Measurements from ENCODE around the gene DCLK1. TPM values are rescaled to one million over a fixed set of nuclear protein-coding genes. Genes with fewer than 3 reads are reported as not detected.
A peak's percentile ranks its signal among the peaks of the same experiment; 100 is the strongest.

DCLK1 gene
- total and polyA plus RNA-seq, 4 donors: 2.6 to 47.4 (median 13.9) TPM

GRCh38 chr13:35808846-35809245 lies 322.3 kb downstream of the DCLK1 start:
- Histone ChIP-seq H3K27ac (ENCODE audit: low read depth in 1 of 2, low read length in 2 of 2) (no peak overlapping the region), H3K36me3 (ENCODE audit: control insufficient read depth in 1 of 2, insufficient read depth in 2 of 2, low read length in 1 of 2) (no peaks in the 10 kb centered on the region), H3K27me3 (ENCODE audit: control insufficient read depth in 1 of 2, insufficient read depth in 2 of 2, low read length in 1 of 2) (no peaks in the 10 kb centered on the region), H3K4me1 (ENCODE audit: control insufficient read depth in 1 of 2, insufficient read depth in 2 of 2, low read length in 2 of 2) (no peaks in the 10 kb centered on the region), H3K4me3 (ENCODE audit: low read length in 2 of 2) (no peak overlapping the region), H3K9me3 (ENCODE audit: control insufficient read depth, low read length) (no peaks in the 10 kb centered on the region)
- WGBS, 2 donors: 75 to 88% methylated on average over 6 of the region's 6 CpGs
- ATAC-seq (ENCODE audit: low FRiP score): no peak
- intact Hi-C loops (cut with DNase I): no loop called here
- no peak for DNase-seq

GRCh38 chr13:35804901-35805300 lies 326.3 kb downstream of the DCLK1 start:
- no peaks in the 10 kb centered on the region for H3K4me1 ChIP-seq (ENCODE audit: control insufficient read depth in 1 of 2, insufficient read depth in 2 of 2, low read length in 2 of 2)
- no peak overlapping the region for H3K4me3 ChIP-seq (ENCODE audit: low read length in 2 of 2)
- ATAC-seq (ENCODE audit: low FRiP score) (no peak), DNase-seq (no peak)
- intact Hi-C loops (cut with DNase I): no loop called here
- H3K27ac ChIP-seq (ENCODE audit: low read depth in 1 of 2, low read length in 2 of 2): no peak overlapping the region
- WGBS, 2 donors: 89 to 92% methylated on average over 5 of the region's 5 CpGs
- no peaks in the 10 kb centered on the region for H3K27me3 ChIP-seq (ENCODE audit: control insufficient read depth in 1 of 2, insufficient read depth in 2 of 2, low read length in 1 of 2)
- no peaks in the 10 kb centered on the region for H3K36me3 ChIP-seq (ENCODE audit: control insufficient read depth in 1 of 2, insufficient read depth in 2 of 2, low read length in 1 of 2)
- H3K9me3 ChIP-seq (ENCODE audit: control insufficient read depth, low read length): no peaks in the 10 kb centered on the region

GRCh38 chr13:35797991-35798390 lies 333.2 kb downstream of the DCLK1 start:
- no peak for ATAC-seq (ENCODE audit: low FRiP score)
- Histone ChIP-seq H3K4me1 (ENCODE audit: control insufficient read depth in 1 of 2, insufficient read depth in 2 of 2, low read length in 2 of 2) (no peaks in the 10 kb centered on the region), H3K4me3 (ENCODE audit: low read length in 2 of 2) (no peak overlapping the region), H3K9me3 (ENCODE audit: control insufficient read depth, low read length) (no peaks in the 10 kb centered on the region), H3K27ac (ENCODE audit: low read depth in 1 of 2, low read length in 2 of 2) (no peak overlapping the region), H3K36me3 (ENCODE audit: control insufficient read depth in 1 of 2, insufficient read depth in 2 of 2, low read length in 1 of 2) (no peaks in the 10 kb centered on the region), H3K27me3 (ENCODE audit: control insufficient read depth in 1 of 2, insufficient read depth in 2 of 2, low read length in 1 of 2) (no peaks in the 10 kb centered on the region)
- WGBS, 2 donors: 85 to 92% methylated on average over 7 of the region's 7 CpGs
- DNase-seq: no peak
- intact Hi-C loops (cut with DNase I): no loop called here

DNA sequence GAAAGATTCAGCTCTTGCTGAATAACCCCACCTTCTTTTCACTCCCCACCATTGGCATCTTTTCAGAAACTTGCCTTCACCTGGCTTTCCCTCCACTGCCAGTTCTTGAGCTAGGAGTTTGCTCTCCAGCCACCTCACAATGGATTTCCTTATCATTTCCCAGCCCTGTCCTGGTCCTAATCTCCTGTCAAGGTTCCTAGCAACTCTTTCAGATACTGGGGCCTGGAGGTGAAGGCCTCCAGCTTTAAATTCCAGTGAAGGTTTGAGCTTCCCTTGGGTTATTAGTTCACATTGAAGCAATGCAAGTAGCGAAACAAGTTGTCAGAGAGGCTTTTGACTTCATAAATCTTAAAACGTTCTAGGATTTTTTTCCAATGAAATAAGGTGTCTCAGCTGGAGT lies 333.9 kb downstream of the DCLK1 start:
- intact Hi-C loops (cut with DNase I): no loop called here
- no peak overlapping the region for H3K4me3 ChIP-seq (ENCODE audit: low read length in 2 of 2)
- WGBS, 2 donors: 72 to 74% methylated on average over 2 of the region's 2 CpGs
- no peaks in the 10 kb centered on the region for H3K27me3 ChIP-seq (ENCODE audit: control insufficient read depth in 1 of 2, insufficient read depth in 2 of 2, low read length in 1 of 2)
- no peaks in the 10 kb centered on the region for H3K4me1 ChIP-seq (ENCODE audit: control insufficient read depth in 1 of 2, insufficient read depth in 2 of 2, low read length in 2 of 2)
- no peak for ATAC-seq (ENCODE audit: low FRiP score)
- no peak overlapping the region for H3K27ac ChIP-seq (ENCODE audit: low read depth in 1 of 2, low read length in 2 of 2)
- no peak for DNase-seq
- H3K36me3 ChIP-seq (ENCODE audit: control insufficient read depth in 1 of 2, insufficient read depth in 2 of 2, low read length in 1 of 2): no peaks in the 10 kb centered on the region
- H3K9me3 ChIP-seq (ENCODE audit: control insufficient read depth, low read length): no peaks in the 10 kb centered on the region

DNA sequence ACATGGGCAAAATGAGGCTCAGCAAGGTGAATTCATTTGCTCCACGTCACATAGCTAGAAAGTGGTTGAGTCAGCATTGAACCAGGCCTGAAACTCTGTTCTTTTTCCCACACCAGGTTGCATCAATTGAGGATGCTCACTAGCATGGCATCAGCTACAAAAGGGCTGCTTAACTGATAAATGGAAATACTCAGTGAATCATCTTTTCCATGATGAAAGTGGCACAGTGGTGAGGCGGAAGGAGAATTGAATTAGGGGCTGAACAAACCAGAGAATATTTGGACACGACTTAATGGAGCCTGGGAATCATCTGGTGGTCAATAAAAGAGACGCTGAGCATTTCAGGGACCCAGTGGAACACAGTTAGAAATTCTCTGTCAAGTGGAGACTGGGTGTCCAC lies 334.6 kb downstream of the DCLK1 start:
- Histone ChIP-seq H3K27ac (ENCODE audit: low read depth in 1 of 2, low read length in 2 of 2) (no peak overlapping the region), H3K27me3 (ENCODE audit: control insufficient read depth in 1 of 2, insufficient read depth in 2 of 2, low read length in 1 of 2) (no peaks in the 10 kb centered on the region), H3K4me1 (ENCODE audit: control insufficient read depth in 1 of 2, insufficient read depth in 2 of 2, low read length in 2 of 2) (no peaks in the 10 kb centered on the region), H3K9me3 (ENCODE audit: control insufficient read depth, low read length) (no peaks in the 10 kb centered on the region), H3K36me3 (ENCODE audit: control insufficient read depth in 1 of 2, insufficient read depth in 2 of 2, low read length in 1 of 2) (no peaks in the 10 kb centered on the region), H3K4me3 (ENCODE audit: low read length in 2 of 2) (no peak overlapping the region)
- no peak for ATAC-seq (ENCODE audit: low FRiP score)
- no peak for DNase-seq
- 90 to 97% methylated on average over 4 of the region's 4 CpGs for WGBS, 2 donors
- intact Hi-C loops (cut with DNase I): no loop called here

DNA sequence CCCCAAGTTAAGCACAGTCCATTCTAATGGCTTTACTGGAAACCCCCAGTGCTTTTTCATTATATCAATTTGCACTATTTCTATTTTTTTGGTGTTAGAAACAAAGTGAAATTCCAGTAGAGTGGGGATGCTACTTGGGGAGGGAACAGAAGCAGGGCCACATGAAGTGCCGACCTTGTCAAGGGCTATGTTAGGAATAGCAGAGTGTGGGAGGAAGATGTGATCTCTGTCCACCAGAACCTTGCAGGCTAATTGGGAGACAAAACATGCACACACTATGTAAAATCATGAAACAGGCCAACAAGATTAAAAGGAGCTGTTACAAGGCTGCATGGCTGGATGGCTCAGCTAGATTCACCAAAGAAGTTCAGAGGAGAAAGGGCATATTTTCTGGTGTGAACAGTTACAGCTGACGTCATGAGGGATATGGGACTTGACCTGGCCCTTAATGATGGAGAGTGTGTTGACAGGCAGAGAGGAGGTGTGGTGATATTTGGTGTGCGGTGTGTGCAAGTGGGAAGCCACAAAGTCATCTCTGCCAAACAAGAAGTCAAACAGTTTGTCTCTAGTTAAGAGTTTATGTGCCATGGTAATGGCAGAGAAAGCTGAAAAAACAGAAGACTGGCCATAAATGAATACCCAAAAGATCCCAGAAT lies 336.3 kb downstream of the DCLK1 start:
- 81 to 82% methylated on average over 3 of the region's 3 CpGs for WGBS, 2 donors
- no peak for ATAC-seq (ENCODE audit: low FRiP score)
- H3K27ac ChIP-seq (ENCODE audit: low read depth in 1 of 2, low read length in 2 of 2): no peak overlapping the region

GRCh38 chr13:35793823-35794222 lies 337.4 kb downstream of the DCLK1 start:
- Histone ChIP-seq H3K4me3 (ENCODE audit: low read length in 2 of 2) (no peak overlapping the region), H3K36me3 (ENCODE audit: control insufficient read depth in 1 of 2, insufficient read depth in 2 of 2, low read length in 1 of 2) (no peaks in the 10 kb centered on the region), H3K9me3 (ENCODE audit: control insufficient read depth, low read length) (no peaks in the 10 kb centered on the region), H3K4me1 (ENCODE audit: control insufficient read depth in 1 of 2, insufficient read depth in 2 of 2, low read length in 2 of 2) (no peaks in the 10 kb centered on the region), H3K27ac (ENCODE audit: low read depth in 1 of 2, low read length in 2 of 2) (no peak overlapping the region), H3K27me3 (ENCODE audit: control insufficient read depth in 1 of 2, insufficient read depth in 2 of 2, low read length in 1 of 2) (no peaks in the 10 kb centered on the region)
- intact Hi-C loops (cut with DNase I): no loop called here
- ATAC-seq (ENCODE audit: low FRiP score) (peak; percentile 62), DNase-seq (no peak)

More for the DNA sequence above, 336.3 kb downstream of the DCLK1 start:
- Histone ChIP-seq H3K27me3 (ENCODE audit: control insufficient read depth in 1 of 2, insufficient read depth in 2 of 2, low read length in 1 of 2) (no peaks in the 10 kb centered on the region), H3K9me3 (ENCODE audit: control insufficient read depth, low read length) (no peaks in the 10 kb centered on the region), H3K36me3 (ENCODE audit: control insufficient read depth in 1 of 2, insufficient read depth in 2 of 2, low read length in 1 of 2) (no peaks in the 10 kb centered on the region), H3K4me3 (ENCODE audit: low read length in 2 of 2) (no peak overlapping the region), H3K4me1 (ENCODE audit: control insufficient read depth in 1 of 2, insufficient read depth in 2 of 2, low read length in 2 of 2) (no peaks in the 10 kb centered on the region)
- intact Hi-C loops (cut with DNase I): no loop called here
- no peak for DNase-seq

GRCh38 chr13:35792911-35793310 lies 338.3 kb downstream of the DCLK1 start:
- no peak overlapping the region for H3K27ac ChIP-seq (ENCODE audit: low read depth in 1 of 2, low read length in 2 of 2)
- H3K4me3 ChIP-seq (ENCODE audit: low read length in 2 of 2): no peak overlapping the region
- H3K4me1 ChIP-seq (ENCODE audit: control insufficient read depth in 1 of 2, insufficient read depth in 2 of 2, low read length in 2 of 2): no peaks in the 10 kb centered on the region
- 35 to 39% methylated on average over 2 of the region's 2 CpGs for WGBS, 2 donors
- intact Hi-C loops (cut with DNase I): no loop called here
- no peaks in the 10 kb centered on the region for H3K27me3 ChIP-seq (ENCODE audit: control insufficient read depth in 1 of 2, insufficient read depth in 2 of 2, low read length in 1 of 2)
- ATAC-seq (ENCODE audit: low FRiP score): no peak
- no peaks in the 10 kb centered on the region for H3K9me3 ChIP-seq (ENCODE audit: control insufficient read depth, low read length)
- no peaks in the 10 kb centered on the region for H3K36me3 ChIP-seq (ENCODE audit: control insufficient read depth in 1 of 2, insufficient read depth in 2 of 2, low read length in 1 of 2)
- DNase-seq: no peak

DNA sequence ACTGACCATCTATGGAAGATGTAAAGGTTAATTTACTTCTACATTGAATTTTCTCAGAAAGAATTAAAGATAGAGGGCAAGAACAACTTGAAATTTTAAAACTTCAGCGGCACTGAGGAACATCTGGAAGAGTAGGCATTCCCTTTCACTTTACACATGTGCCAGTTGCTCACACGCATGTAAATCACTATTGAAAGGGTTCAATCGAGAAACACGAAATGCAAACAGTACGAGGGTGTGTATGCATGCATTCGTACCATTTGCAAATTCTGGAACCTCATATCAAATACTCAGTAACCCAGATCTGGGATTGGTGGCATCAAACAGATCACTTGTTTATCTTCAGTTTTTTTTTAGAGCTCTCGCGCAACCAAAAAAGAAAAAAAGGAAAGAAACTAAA lies 339.2 kb downstream of the DCLK1 start:
- no peaks in the 10 kb centered on the region for H3K4me1 ChIP-seq (ENCODE audit: control insufficient read depth in 1 of 2, insufficient read depth in 2 of 2, low read length in 2 of 2)
- H3K4me3 ChIP-seq (ENCODE audit: low read length in 2 of 2): no peak overlapping the region
- 88 to 92% methylated on average over 8 of the region's 8 CpGs for WGBS, 2 donors
- DNase-seq: no peak
- no peaks in the 10 kb centered on the region for H3K36me3 ChIP-seq (ENCODE audit: control insufficient read depth in 1 of 2, insufficient read depth in 2 of 2, low read length in 1 of 2)
- intact Hi-C loops (cut with DNase I): no loop called here
- no peaks in the 10 kb centered on the region for H3K9me3 ChIP-seq (ENCODE audit: control insufficient read depth, low read length)
- ATAC-seq (ENCODE audit: low FRiP score): no peak
- no peak overlapping the region for H3K27ac ChIP-seq (ENCODE audit: low read depth in 1 of 2, low read length in 2 of 2)
- H3K27me3 ChIP-seq (ENCODE audit: control insufficient read depth in 1 of 2, insufficient read depth in 2 of 2, low read length in 1 of 2): no peaks in the 10 kb centered on the region

Data from aorta (tissue), 5 donors.